Activated T-helper 1 cell treated with Interleukin-2 at 50 U/mL for 16 hours (primary cell): Measurements from ENCODE around the gene ABLIM2.

Source experiments
- DNase-seq: peaks from one replicate; pipeline ENCODE4 v3.0.0-alpha.2; 2020; ENCODE audit warnings: low read depth

The ABLIM2 gene

DNA sequence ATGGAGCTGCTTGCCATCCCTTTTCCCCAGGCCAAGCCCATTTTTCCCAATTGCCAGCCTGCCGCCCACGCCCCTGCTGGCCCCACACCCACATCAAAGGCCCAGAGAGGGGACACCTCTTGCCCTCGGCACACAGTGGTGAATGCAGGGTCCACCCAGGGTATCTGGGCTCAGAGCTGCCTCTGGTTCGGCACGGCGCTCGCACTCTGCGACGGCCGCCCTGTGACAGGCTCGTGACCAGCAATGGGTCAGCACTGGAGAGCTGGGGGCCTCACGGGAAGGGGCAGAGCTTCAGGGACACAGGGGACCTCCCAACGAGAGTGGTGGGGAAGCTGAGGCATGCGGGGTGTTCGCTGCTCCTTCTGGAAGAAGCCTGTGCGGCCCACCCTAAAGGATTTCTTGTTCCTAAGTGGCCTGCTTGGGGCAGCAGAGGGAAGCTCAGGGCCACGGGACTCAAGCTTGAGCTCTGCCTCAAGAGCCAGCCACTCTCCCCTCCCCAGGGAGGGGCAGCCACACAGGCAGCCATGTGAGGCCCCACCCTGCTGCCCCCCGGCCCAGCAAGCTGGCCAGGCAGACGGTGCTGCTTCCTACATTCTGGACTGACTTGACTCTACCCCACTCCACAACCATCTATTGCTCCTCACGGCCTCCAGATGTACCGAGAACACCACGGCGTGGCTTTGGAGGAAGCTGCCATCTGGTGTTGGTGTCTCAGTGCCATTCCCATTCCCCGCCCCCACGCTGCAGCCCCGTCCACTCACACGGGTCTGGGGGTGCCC is 73.7 kb downstream of the ABLIM2 start:
- no peak for DNase-seq

DNA sequence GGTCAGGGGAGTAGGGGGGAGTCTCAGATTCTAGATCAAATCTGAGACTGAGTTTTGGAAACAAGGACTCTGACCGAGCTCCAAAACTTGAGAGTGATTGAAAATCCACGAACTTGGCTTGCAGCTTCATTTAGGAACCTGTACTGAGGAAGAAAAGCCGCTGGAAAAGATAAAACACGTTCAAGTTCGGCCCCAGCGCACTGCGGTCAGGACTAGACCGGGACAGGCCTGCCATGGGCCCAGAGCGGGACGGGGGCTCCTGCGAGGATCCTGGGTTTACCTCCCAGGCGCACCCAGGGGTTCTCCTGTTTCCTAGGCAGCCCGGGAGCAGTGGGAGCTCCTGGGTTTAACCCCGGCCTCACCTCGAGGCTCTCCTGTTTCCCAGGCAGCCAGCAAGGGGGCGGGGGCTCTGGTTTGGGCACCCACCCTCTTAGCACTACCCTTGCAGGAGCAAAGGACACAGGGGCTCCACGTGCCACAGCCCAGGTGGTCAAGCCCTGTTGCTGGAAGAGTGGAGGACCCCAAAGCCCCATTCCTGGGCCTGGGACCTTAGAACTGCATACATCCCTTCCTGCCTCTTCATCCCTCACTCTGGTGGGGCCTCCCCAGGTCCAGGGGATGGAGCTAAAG is 74.5 kb downstream of the ABLIM2 start:
- DNase-seq, result no peak

DNA sequence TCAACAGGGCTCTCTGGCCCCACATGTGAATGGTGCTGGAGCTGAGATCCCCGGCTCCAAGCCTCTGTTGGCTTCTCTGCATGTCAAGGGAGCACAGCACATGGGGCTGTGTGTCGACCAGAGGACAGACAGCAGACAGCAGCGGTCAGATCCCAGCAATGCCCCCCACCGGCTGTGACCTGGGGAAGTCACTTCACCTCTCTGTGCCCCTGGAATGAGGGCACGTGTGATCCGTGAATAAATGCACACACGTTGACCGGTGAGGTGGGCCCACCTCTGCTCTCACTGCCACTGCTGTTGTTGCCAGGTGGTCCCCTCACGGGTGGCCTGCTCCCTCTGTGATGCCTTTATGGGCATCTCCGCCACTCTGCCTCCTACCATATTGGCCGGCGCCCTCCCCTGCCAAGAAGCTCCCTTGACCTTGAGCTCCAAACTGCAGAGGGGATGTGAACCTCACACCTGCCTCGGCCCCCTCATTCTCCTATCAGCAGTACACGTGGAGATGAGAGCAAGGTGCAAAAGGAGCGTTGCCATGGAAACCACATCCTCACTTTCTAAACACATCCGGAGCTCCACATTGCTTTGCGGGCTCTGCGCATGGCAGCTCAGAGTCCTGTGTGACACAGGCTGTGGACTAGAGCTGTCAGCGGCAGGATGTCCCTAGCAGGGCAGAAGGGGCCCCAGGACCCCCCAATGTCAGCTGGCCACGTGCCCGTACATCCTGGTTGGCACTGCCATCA is 75.4 kb downstream of the ABLIM2 start:
- no peak for DNase-seq

DNA sequence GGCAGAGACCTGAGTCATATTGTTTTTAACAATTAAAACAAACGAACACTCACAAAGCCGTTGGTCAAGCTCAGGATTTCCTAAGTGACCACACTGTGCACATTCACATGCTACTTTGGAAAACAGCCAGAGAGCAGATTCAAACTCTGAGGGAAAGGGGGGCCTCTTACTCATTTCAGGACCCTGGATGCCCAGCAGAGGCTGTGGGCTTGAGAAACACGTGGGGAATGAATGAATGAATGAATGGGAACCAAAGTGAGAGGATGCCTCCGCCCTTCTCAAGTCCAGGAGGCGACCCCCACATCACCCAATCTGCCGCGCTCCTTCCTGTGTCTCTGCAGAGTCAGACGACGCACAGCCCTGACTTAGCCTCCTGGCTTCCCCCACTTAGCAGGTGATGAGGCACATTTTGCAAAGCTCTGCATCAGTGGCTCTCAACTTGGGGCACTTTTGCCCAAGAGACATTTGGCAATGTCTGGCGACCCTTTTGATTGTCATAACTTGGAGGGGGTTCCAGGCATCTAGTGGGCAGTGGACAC is 76.0 kb downstream of the ABLIM2 start:
- no peak for DNase-seq

DNA sequence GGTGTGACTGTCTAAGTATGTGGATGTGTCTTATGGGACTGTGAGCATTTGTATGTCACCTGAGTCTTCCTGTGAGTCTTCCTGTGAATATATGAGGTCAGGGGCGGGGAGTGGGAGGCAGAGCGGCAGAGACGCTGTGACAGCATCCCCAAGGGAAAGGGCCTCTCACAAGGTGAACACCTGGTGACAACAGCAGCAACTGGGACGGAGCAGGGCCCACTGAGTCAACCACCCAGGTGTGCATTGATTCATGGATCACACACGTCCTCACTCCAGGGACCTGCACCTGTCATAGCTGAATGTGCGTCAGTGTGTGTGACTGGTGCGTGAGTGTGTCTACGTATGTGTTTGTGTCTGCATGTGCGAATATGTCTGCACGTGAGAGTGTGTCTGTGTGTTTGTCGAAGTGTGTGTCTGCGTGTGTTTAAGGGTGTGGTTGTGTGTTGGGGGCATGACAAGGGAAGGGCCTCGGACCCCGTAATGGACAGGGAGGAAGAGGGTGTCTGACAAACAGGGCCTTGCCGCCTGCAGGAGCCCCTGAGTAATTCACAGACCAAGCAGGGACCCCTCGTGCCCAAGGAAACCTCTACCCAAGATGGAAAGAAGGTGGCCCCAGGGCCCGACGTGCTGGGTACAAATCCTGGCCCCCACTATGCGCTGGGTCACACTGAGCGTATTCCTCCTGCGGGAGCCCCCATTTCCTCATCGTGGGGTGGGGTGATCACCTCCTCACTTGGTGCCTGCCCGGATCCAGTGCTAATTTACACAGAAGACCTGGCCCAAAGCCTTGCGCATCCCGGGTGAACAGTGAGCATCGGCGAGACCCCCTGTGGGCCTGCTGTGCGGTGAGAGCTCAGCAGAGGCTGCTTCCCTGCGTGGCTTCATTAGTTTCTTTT is 76.7 kb downstream of the ABLIM2 start:
- no peak for DNase-seq

DNA sequence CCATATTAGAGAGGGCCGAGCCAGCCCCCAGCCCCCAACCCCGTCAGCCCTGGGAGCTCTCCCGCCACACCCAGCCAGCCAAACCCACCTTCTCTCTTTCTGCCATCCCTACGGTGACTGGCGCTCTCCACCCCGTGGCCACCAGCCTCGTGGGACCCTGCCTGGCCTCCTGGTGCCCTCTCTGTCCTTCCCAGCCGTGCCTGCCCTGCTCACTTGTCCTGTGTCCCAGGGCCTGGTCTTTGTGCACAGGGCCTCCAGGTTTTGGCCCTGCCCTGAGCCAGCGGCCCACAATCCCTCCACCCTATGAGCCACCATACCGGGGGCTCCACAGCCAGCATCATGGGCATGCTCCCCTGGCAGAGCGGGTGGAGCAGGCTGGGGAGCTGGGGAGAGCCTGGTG is 77.4 kb downstream of the ABLIM2 start:
- no peak for DNase-seq

DNA sequence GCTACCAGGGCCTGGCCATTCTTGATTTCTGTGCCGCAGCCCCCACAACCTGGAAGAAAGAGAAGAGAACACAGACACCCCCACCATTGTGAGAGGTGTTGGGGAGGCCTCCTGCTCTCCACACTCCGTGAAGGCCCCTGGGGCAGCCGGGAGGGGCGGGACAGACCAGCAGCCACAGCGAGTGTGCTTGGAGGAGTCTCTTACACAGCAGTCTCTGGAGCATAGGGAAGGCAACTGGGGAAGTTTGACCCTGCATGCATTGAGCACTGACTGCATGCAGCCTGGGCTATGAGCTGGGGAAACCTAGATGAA is 77.9 kb downstream of the ABLIM2 start:
- DNase-seq, result no peak

DNA sequence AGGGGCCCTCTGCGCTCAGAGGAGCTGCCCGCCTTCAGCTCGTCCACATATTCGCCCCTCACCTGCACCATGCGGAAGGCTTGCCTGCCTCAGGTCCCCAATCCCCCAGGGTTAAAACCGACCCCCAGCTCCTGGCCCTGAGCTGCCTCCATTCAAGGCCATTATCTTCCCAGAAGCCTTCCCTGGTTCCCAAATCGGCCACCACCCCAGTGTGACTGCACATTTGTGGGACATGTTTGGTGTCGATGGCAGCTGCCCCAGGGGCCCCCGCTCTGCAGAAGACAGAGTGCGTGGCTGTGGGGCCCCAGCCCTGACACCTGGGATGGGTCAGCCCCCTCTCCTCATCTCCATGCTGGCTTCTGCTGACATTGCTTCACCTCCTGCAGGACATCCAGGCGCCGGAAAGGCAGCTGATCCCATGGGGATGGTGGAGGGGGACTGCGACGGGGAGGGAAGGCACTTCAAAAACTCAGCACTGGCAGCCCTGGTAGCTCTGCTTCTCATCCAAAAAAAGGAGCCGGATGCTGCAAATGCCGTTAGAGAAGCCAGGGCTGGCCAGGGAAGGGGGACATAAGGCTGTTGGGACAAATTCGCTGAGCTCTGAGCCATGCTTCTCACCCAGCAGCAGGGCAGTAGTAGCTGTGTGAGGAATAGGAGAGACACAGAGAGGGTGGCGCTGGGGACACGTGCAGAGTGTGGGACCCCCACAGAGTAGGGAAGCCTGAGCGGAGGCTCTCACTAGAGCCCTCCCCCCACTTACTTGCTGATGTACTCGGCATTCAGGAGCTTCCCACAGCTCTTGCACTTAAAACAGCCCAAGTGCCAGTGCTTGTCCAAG is 78.5 kb downstream of the ABLIM2 start:
- DNase-seq, result no peak

DNA sequence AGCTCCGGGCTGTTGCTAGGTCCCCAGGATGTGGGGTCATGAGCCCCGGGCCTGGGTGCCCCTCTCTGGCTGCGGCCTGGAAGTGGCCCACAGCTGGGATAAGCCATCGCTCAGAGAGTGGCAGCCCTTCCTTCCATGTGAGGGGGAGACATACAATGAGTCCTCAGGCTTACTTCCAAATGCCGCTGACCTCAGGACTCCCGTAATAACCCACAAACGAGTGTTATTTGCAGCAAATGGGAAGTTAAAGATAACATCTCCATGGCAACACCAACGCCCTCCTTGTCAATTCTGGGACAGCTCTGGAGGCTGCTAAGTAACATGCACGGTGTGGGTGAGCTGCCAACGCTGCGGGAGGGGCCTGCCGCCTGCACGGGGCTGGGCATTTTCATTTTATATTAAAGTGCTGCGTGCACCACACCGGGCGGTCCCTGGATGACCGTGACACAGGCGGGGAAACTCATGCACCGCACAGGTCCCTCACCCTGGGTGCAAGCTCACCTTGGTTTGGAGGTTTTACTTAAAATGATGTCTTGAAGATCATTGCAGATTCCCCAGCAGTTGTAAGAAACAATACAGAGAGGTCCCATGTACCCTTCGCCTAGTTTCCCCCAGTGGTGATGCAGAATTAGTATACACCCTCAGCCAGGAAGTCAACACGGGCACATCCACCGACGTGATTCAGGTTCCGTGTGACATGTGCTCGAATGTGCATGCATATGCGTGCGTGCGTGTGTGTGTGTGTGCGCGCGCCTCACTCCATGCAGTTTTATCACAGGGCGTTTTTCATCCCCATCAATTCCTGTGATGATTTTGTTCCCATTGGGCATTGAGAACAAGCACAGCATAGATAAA is 79.4 kb downstream of the ABLIM2 start:
- DNase-seq, result no peak

DNA sequence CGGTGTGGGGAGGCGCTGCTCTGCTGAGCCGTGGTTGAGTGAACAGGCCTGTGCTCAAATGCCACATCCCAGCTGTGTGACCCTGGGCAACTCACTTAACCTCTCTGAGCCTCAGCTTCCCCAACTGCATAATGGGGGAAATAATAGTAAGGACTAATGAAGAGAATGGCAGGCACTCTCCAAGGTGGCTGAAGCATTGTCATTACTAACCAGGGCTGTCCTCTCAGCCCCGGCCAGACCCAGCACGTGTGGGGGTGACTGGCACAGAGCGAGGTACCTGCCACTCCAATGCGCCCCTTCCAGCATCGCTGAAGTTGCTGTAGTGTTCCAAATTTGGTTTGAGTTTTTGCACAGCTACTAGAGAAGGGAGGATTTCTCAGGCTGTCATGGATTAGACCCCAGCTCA is 80.0 kb downstream of the ABLIM2 start:
- DNase-seq, result no peak

DNA sequence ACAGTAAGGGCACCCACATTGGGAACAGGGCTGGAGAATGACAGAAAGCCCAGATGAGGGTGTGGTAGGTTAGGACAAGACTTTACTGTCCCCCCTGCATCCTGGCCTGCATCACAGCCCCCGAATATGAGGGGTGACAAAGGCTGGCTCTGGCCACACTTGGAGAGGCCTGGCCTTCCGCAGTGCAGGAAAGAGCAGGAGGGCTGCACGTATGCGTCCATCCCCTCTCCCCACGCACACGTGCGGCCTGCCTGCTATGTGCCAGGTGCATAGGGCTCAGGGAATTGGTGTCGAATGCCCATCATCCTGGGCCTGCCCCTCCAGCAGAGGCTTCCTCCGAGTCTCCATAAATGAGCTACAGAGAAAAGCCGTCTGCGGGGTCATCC is 80.5 kb downstream of the ABLIM2 start:
- DNase-seq, result no peak

DNA sequence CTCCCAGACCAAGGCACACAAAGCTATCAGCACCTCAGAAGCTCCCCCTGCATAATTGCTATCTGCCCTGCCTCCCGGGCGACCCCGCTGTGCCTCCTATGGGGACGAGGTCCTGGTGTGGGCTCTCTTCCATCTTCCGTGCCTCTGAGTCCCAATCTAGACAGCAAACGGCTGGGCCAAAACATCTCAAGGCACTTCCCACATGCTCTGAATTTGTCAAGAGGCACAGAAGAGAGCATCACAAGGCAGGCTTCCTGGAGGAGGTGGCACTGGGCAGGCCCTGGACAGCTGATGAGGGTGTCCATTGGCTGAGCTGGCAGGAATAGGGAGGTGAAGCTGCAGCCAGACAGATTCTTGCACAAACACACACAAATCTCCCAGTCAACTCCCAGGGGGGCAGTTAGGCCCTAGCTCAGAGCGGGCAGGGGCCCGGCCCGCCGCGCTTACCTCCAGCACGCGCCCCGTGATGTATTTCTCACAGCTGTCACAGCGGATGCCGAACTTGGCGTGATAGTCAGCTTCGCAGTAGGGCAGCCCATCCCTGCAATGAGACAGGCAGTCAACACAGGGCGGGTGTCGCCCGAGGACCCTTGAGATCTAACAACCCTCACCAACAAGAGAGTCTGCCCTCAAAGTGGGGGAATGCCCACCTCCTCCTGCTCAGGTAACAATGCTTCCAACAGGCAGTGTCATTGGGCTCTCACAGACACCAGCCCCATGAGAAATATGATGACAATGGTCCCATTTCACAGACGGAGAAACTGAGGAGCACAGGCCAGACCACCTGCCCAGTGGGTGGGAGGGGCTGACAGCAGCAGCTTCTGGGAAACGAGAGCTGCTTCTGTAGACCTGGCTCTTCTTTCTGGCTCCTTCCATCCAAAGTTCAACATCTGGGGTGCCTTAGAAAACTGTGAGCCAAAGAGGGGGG is 81.2 kb downstream of the ABLIM2 start:
- DNase-seq, result no peak

DNA sequence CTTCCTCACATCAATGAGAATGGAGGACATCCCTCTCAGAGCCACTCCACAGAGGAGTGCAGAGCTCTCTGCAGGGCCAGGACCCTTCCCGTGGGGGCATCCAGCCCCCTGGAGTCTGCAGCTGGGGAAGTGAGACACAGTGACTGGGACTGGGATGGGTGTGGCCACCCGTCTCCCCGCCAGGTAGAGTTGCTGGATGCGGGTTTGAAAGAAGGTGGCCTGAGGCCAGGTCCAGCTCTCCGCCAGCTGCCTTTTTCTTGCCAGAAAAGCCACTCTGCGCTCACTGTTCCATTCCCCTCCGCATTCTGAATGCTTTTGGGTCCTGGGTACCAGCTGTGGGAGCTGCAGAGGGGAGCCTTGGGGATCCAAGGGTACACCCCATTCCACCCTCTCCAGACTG is 82.6 kb downstream of the ABLIM2 start:
- DNase-seq, result no peak

DNA sequence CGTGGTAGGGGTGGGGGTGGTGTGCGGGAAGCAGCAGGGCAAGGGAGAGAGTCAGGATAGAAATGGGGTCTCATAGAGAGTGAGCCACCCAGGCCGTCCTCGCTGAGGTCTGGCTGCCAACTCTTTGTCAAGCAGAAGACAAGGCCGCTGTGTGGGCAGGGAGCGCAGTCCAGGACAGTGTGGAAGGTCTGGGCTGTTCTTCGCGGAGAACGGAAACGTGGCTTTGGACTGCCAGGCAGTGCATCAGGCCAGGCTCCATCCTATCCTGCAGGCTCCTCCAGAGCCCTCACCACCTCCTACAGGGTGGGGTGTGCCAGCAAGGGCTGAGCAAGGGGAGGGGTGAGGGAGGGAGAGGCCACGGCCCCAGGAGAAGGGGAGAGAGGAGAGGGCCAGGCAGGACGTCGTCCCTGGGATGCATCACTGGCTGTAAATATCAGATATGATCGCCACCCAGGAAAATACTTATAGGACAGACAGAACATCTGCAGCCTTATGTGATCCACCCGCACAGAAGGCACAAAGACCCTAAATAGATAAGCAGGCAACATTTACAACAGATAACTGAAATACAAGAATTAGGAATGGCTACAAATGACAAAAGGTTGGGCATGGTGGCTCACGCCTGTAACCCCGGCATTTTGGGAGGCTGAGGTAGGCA is 85.3 kb downstream of the ABLIM2 start:
- DNase-seq, result no peak

DNA sequence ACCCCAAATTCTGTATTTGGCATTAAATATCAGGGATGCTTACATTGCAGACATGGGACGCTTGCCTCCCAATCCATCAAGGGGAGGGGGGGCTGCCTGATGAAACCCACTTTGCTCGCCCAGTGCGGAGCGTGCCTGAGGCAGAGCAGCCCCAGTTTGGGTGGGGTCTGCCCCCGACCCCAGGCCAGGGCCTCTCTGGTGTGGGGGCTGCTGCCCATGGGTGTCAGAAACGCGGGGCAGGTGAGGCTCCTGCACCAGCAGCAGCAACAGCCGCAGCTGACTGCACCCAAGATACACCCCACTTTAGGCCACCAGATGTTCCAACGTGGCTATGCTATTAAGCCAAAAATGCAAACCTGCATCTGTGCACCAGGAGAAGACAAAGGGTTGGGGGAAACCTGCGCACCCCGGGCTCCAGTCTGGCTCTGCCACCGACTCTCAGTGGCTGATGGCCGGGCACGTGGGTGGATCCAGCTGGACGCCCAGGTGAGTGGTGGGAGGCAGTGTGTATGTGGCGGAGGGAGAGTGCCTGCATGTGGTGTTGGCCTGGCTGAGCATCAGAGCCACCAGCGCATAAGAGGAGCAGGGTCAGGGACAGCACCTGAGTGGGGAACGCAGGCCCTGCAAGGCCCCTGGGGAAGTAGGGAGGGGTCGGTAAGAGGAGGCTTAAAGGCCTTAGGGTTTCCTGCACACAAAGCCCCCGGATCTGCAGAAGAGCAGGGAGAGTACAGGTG is 86.2 kb downstream of the ABLIM2 start:
- DNase-seq, result no peak

DNA sequence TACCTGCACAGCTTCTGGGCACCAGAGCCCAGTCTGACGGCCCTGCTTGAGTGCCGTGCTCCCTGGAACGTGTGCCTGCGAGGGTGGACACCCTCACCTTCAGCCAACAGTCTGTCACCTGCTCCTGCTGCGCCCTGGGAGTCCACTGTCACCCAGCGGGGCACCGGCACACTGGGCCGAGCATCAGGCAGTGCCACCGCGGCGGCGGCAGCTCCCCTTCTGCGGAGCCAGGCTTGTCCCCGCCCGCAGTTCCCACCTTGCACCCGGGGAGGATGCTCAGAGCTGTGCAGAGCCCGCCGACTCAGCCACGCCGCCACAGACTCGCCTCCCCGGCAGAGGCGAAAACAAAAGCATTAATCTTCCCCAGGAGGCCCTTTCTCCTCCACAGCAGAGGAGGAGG is 86.8 kb downstream of the ABLIM2 start:
- no peak for DNase-seq

DNA sequence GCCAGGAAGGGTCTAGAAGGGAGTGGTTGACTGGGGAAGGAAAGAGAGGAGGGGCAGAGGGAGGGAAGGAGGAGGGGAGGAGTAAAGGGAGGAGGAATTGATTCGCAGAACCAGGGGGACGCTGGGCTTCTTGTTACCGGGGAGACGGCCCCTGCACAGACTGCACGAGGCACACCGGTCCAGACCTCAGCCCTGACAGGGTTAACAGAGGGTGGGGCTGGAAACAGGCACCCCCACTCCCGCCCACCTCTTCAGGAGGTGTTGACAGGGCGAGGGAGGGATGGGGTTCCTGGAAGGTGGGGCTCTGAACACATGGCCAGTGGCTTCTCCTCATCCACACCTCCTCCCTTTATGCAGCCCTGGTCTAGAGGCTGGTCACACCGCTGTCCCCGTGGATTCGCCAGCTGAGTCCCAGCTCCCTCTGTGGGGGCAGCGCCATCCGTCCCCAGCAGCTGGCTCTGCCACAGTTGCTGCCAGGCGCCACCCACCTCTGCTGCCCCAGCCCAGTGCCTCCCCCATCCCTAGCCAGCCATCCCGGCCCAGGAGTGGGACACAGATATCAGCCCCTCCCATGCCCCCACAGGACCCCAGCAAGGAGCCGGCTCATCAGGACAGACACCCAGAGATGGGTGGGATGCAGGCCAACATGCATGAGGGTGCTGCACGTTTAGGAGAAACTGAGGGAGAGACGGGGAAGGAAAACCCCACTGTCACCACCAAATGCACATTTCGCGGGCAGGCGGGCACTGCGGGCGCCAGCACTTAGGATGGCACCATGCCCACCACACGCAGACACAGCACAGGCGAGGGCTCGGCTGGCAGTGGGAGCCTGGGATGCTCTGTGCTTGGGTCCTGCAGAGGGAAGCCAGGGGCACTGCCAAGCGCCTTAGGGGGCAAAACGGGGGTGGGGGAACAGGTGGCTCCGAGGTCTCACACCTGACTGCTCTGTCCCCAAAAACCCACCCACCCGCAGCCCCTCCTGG is 87.6 kb downstream of the ABLIM2 start:
- no peak for DNase-seq
